Measurements from ENCODE around the gene FAM25C. TPM values are rescaled to one million over a fixed set of nuclear protein-coding genes. Genes with fewer than 3 reads are reported as not detected.
A peak's percentile ranks its signal among the peaks of the same experiment; 100 is the strongest.
"Not testable (repeated sequence)": the region's sequence is repeated elsewhere in the genome, so short reads cannot be mapped to it uniquely, and the experiment has no call there.

FAM25C gene
- polyA plus RNA-seq (ENCODE audit: insufficient read length in 12 of 12) = not detected
- long read RNA-seq, donor 1 = 0 reads
- long read RNA-seq, donor 2 = 0 reads
- long read RNA-seq, donor 3 = 0 reads
- long read RNA-seq, donor 4 = 0 reads
- long read RNA-seq, donor 5 = 0 reads
- long read RNA-seq, donor 6 = 0 reads
- long read RNA-seq, donor 7 = 0 reads
- long read RNA-seq, donor 8 = 0 reads
- long read RNA-seq, donor 9 = 0 reads
- long read RNA-seq, donor 10 = 0 reads
- long read RNA-seq, donor 11 = 0 reads

DNA sequence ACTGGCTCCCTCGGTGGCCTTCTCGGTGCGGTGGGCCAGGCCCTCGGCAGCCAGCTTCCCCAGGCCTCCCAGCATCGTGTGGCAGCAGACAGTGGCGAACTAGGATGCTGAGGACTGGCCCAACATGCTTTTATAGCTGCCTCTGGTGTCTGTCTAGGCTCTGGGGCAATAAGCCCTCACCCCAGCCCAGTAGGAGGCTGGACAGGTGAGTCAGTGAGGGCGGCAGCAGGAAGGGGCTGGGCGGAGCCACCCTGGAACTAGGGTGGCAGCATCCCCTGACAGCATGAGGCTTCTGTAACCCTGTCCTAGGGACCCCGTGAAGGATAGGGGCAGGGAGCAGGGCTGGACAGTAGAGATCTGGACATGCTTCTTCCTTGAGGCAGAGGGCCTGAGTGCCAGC is at the start of gene FAM25C:
FAM25C (minus strand) TSS at position 101 of the 400 bp plus-strand sequence; CDS start at position 75, 26 bp downstream.
- DNase-seq = not testable (repeated sequence)

DNA sequence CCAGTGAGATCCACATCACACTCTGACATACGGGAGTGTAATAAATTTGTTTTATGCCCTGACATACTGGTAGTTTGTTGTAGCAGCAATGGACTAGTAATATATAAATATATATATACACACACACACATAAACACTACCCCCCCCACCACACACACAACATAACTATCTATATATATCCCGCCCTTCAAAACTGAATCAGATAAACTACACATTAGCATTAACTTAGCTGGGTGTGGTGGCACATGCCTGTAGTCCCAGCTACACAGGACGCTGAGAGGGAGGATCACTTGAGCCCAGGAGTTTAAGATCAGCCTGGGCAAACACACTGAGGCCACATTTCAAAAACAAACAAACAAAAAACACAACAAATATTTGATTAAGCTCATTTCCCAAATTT is 45.0 kb upstream of the FAM25C start:
- DNase-seq = not testable (repeated sequence)

DNA sequence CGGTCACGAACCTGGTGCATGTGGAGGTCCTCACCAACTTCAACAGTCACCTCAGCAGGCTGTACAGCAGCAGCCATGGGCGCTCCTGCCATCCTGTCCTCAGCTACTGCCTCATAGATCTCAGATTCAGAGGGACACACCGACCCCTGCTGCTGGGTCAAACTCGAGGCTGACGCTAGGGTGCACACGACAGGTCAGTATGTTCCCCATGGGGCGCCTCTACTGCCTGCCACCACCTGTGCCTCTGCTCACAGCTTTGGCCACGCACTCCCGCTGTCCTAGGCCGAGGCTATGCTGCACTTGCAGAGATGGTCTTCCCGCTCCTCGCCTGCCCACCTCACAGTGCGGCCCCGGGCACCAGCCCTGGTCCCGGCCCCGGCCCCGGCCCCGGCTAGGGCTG is 31.8 kb upstream of the FAM25C start:
- DNase-seq = not testable (repeated sequence)

DNA sequence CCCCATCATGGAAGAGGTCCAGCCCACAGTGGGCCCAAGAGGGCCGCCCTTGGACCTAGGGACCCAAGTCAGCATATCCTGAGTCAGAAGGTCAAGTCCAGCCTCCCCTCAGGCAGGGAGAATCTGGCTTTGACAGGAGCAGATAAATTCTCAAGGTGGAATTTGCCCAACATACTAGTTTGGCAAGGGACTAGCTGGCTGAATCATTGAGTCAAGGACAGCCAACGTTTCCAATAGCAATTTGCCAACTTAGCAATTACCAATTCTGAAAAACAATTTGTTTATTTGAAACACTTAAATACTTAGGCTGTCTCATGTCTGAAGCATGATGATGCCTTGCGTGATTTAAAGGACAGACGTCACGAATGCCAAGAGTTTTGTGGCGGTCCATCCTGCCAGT is 2.7 kb upstream of the FAM25C start:
- not testable (repeated sequence) for DNase-seq

DNA sequence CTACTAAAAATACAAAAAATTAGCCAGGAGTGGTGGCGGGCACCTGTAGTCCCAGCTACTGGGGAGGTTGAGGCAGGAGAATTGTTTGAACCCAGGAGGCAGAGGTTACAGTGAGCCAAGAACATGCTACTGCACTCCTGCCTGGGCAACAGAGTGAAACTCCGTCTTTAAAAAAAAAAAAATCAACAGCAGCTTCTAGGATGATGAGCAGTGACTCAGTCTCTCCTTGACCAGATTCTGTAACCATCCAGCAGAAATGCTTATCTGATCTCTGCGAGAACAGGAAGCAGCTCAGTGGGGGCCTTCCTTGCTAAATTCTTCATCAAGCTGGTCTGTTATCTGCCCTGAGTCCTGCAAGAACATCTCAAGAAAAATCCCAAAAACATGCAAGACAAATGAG is 5.5 kb downstream of the FAM25C start:
- not testable (repeated sequence) for DNase-seq

DNA sequence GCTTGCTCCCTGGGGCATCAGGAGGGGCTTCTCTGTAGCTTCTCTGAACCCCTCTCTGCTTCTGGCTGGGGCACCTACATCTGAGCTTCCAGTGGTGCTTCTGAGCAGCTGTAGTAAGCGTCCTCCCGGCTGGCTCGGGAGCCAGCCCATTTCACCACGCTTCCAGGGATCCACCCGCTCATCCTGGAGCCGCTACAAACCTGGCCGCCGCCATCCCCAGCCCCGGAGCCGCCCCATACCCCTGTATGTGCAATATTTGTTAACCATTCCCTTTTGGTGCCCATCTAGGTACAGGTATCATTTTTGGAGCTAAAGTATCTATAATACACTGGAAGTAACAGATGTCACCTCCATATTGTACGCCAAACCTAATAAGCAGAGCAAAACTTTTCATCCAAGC is 7.0 kb downstream of the FAM25C start:
- DNase-seq = not testable (repeated sequence)

DNA sequence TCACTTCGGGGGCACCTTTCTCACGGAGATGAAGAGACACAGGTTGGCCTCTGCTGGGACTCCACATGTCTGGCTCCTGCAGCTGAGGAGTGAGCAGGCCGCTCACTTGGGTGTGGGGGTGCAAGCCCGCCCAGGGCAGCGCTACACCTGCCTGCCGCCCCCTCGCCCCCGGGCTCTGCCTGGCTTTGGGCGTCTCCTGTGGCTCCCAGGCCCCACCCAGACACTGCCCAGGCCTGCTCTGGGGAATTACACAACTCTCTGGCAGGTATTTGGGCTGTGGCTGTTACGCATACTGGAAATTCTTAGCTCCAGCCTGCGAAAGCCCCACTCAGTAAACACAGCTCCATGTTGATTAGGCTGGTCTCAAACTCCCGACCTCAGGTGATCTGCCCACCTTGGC is 7.9 kb downstream of the FAM25C start:
- not testable (repeated sequence) for DNase-seq

DNA sequence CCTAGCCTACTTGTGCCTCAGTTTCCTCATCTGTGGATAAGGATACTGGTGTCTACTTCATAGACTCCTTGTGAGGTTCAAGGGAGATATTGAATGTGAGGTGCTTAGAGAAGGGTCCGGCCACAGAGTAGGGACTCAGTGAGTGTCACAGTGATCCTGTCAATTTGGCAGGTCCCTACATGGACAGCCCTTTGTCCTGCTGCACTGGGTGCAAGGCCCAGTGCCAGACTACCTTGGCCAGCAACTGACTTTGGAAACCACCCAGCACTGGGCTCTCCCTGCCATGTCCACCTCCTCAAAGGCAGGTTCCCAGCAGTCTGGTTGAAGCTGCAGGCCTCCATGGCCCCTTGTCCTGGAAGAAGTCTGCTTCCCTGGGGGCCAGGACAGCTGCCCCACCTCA is 9.5 kb downstream of the FAM25C start:
- not testable (repeated sequence) for DNase-seq

DNA sequence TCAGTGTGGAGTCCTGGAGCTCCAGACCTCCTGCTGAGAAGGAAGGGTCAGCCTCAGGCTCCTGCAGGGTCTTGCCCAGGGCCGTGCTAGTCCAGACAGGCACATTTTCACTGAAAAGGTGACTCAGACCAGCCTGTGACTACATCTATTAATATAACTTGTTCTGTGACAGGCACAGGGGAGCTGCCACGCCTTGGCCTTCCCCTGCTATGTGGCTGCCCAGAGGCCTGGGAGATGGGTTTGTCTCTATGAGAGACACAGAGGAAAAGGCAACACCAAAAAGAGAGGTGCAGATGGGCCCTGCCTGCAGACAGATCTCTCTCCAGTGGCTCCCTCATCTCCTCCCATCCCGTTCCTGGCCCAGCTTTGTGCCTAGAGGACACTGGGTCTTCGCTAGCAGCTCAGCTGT is 10.0 kb downstream of the FAM25C start:
- DNase-seq = not testable (repeated sequence)

DNA sequence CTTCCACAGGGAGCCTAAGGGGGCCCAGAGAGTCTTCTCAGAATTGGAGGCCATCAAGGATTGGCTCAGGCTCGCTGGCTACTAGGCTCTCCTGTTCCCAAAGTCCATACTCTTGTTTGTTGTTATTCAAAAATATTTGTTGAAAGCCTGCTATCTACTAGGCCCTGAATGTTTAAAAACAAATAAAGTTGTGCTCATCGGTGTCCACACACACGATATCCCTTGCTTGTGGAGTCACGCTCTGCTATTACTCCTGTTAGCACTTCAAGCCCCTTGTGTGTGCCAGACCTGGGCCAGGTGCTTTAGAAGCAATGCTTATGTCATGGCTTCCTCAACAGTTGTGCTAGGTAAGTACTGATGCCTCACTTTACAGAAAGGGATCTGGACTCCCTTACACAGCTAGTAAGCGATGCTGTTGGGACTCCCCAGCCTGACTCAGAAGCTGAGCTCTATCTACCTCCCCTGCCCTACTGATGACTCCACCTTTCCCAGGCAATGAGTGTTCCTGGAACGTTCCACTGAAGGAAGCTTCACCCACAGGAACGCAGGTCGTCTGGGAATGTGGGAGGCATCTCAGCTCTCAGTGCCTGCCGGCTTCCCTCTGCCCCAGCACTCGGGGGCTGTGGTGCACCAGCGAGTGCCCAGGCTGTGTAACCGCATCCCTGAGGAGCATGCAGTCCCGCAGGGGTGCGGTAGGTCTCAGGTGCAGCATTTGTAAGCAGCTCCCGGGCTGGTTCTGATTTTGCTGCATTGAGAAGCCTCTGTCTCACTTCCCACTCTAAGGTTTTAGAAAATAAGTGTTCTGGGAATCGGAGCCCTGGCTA is 10.7 kb downstream of the FAM25C start:
- not testable (repeated sequence) for DNase-seq

DNA sequence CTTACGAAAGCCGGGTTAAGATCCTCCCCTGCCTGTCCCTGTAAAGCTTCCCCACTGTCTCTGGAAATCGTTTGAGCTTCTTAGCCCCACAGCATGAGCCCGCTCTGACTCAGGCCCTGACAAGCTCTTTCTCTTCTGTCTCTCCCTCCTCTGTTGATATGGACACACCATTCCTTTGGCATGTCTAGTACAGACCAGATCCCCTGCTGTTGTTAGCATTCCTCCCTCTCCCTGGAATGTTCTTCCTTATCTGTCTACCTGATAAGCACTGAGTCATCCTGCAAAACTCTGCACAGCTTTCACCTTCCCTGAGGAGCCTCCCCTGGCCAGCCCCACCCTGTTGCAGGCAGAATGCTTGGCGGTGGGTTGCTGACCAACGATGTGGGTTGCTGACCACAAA is 11.6 kb downstream of the FAM25C start:
- not testable (repeated sequence) for DNase-seq

DNA sequence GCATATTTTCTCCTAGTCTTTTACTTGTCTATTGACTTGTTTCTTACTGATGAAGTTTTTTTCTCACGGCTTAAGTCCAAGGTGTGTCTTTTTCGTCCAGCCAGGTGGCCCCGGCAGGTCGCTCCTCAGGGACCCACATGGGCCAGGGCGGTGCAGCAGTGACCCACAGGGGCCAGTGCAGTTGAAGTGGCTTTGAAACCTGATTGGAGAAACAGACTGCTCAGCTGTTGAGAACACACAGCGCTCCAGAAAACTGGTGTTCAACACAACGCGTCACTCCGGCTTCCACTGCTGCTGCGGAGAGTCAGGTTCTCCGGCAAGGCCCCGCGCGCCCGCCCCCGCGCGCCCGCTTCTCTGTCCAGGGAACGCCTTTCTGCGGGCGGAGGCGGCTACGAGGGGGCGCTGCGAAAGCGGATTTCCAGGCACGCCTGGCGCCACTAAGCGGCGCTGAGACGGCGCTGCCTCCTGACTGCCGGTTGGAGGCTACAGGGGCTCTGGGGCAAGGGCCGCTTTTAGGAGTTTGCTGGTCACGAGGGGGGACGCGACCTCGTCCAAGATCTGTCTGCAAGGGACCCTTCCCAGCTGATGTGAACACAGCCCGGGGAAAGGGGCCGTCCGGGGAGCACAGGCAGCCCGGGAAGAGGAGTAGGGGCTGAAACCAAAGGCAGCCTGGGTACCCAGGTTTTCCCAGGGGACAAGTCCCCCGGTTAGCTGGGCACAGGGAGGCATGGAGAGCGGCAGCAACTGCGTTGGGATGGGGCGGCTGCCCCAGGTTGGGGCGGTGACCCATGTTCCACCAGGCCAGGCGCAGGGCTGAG is 13.0 kb downstream of the FAM25C start:
- DNase-seq = peak; percentile 1

DNA sequence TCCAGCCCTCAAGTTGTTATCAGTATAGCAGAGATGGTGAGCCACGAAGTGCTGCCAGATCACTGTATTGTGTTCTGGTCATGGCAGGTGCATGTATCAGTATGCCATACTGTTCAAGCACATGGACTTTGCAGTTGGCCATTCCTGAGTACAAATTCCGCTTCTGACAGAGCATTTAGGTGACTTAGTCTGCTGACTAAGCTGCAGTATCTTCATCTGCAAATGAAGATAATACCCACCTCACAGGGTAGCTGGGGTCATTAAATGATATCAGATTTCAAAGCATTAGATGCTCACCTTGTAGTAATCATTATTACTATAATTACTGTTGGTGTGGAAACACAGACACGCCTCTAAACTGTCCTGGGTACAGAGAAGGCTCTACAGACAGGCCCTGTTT is 24.2 kb downstream of the FAM25C start:
- DNase-seq = not testable (repeated sequence)

DNA sequence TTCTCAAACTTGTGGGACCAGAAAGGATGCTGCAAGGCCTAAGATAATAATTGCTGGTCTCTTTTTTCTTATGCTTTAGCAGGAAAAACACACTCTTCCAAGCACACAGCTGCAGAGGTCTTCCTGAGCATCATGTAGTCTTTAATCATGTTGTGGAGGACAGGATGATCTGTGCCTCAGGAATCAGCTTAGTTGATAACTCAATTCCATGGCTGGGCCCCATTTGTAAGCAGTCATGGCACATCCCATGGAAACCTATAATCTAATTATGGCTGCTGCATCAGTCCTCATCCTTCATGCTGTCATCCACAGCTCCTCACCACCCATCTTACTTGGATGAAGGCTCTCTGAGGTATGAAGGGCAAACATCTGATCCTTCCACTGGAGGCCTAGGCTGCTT is 26.5 kb downstream of the FAM25C start:
- DNase-seq = not testable (repeated sequence)

DNA sequence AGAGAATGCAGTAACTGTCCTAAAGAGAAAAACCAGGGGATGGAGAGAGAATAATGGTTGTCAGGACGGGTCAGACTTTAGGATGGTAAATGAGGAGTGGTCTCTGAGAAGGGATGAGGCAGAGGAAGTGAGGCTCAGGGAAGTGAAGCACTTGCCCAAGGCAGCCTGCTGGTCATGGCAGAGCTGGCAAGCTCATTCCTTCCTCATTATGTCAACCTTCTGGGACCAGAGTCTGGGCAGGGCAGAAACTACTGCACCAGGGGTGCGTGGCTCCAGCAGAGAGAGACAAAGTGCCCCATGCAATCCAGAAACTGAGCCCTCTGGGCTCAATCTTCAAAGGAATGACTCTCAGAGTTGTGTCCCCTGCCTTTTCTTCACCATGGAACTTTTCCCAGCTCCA is 27.5 kb downstream of the FAM25C start:
- DNase-seq = not testable (repeated sequence)

DNA sequence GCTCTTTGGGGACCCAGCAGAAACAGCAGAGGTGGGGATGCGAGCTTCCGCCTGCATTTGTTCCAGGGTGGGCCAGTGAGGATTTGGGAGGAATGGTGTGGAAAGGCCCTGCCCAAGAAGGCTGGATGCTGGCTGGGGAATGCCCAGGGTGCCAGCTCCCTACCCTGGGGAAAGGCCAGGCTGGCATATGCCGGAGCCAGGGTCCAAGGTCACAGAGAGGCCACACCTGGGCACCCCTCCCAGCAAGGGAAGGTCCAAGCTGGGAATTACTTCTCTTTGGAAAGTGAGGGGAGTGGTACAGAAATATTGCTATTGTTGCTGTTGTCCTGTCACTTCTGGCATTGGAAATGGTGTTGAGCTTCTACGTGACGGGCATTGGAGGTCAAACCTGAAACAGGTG is 28.0 kb downstream of the FAM25C start:
- not testable (repeated sequence) for DNase-seq

DNA sequence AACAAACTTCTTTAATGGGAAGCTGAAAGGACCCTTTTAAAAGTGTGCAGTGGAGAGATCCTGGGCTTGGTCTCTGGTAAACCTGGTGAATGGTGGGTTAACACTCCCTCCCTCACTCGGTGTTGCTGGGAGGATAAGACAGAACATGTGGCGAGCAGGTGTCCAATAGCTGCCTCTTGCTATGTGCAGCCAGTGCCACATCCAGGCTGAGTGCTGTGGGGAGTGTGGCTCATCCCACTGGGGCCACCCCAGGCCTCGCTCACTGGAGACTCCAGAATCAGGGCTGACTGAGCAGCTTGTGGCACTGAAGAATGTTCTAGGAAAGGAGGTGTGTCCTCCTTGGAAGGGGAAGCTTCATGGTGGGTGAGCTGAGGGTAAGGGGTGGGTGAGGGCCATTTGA is 29.5 kb downstream of the FAM25C start:
- DNase-seq = not testable (repeated sequence)

DNA sequence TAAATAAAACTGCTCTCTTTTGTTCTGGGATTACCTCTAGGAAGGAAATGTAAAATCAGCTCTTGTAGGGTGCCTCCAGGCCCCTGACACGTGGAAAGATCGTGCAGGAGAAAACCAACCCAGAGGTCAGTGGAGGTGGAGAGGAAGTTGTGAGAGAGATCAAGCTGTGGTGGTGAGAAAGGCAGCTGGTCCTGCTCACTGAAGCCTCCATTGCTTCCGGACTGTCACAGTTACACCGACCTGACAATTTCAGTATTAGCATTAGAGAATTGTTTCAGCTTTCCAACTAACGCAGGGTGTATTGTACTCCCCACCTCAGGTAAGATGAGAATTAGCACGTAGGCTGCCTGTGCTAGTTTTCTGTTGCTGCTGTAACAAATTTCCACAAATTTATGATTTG is 30.6 kb downstream of the FAM25C start:
- DNase-seq = not testable (repeated sequence)

DNA sequence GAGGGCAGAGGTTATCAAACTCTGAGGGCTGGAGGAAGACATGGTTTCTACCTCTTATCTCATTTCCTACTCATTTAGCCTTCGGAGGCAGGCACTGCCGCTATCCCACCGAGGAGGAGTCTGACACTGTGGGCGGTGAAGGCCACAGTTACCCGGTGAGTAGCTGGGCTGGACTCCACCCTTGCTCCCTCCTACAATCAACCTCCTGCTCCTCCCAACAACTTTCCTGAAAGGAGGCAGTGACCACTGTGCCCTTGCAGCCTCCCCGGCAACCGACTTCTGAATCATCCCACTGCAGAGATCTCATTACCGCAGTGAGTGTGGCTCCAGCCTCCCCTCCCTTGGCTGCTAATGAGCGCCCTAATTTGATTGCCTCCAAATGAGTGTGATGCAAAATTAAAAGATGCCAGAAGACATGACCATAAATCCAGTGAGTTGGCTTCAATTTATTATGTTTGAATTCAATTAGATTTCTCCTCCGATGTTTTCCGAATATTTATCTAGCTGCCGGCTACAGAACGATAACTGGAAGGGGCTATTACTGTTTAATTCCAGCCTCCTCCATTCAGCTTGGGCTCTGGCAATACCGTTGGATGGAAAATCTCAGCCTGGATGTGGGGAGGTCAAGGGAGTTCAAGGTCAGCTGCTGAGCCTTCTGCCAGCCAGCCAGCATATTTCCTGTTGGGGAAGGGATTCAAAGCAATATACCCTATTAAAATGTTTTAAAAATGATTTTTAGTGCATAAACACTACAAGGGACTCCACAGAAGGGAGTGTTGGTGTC is 35.1 kb downstream of the FAM25C start:
- not testable (repeated sequence) for DNase-seq

DNA sequence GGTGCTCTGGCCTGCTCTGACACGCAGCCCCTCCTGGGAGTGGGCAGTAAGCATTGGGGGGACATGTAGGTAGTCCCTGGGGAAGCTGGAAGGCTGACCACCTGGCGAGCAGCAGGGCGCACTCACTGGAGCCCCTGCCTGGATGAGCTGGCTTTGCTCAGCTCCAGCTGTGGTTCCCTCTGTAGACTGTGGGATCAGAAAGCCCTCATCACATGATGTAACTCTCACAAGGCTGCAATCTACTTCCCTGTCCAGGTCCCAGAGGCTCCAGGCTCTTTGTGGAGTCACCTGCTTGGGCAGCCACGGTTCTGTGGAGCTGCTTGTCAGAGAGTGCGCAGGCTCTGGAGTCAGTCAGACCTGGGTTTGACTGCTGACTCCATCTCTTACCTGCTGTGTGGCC is 36.8 kb downstream of the FAM25C start:
- not testable (repeated sequence) for DNase-seq

DNA sequence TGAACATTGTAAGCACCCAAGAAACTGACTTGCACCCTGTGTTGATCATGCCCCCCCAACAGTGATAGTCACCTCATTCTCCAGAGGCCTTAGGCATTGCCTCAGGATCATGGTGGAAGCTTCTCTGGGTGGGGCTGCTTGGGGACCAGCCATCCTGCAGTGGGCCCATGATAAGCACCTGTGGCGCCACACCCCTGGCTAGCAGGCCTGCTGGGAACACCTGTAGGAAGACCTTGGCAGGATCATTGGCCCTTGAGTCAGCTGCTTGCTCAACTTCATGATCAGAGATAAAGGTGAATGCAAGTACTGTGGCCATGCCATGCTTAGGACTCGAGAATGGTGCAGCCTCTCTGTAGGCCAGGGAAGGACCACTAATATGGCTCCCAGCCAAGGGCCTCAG is 38.9 kb downstream of the FAM25C start:
- DNase-seq = not testable (repeated sequence)
